Measurements from ENCODE around the gene ARHGAP24. TPM values are rescaled to one million over a fixed set of nuclear protein-coding genes. Genes with fewer than 3 reads are reported as not detected.

The ARHGAP24 gene
- total RNA-seq, 2 experiments from 2014 or later, result 0.22 to 0.70 TPM

GRCh38 chr4:85544751-85545150, 69.8 kb downstream of the ARHGAP24 start:
- H3K36me3 Mint-ChIP-seq (ENCODE audit: low read depth), result no peaks in the 10 kb centered on the region
- CTCF ChIA-PET, result interaction anchor here (1.2 kb wide), 1 partner anchor 204 kb away, joined by 3 read pairs; no protein-coding TSS in a partner anchor
- no peak for ATAC-seq

GRCh38 chr4:85548116-85548515, 73.2 kb downstream of the ARHGAP24 start:
- TF ChIP-seq, protein P1, sequence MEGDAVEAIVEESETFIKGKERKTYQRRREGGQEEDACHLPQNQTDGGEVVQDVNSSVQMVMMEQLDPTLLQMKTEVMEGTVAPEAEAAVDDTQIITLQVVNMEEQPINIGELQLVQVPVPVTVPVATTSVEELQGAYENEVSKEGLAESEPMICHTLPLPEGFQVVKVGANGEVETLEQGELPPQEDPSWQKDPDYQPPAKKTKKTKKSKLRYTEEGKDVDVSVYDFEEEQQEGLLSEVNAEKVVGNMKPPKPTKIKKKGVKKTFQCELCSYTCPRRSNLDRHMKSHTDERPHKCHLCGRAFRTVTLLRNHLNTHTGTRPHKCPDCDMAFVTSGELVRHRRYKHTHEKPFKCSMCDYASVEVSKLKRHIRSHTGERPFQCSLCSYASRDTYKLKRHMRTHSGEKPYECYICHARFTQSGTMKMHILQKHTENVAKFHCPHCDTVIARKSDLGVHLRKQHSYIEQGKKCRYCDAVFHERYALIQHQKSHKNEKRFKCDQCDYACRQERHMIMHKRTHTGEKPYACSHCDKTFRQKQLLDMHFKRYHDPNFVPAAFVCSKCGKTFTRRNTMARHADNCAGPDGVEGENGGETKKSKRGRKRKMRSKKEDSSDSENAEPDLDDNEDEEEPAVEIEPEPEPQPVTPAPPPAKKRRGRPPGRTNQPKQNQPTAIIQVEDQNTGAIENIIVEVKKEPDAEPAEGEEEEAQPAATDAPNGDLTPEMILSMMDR (IDR thresholded peaks at IDR 0.05), result no peak
- POLR2A ChIA-PET, result no interaction called here
- no peaks in the 10 kb centered on the region for H3K4me1 Mint-ChIP-seq (ENCODE audit: low read depth)
- DNase-seq, result no peak
- H3K27me3 Mint-ChIP-seq, result no peaks in the 10 kb centered on the region
- H3K9me3 Mint-ChIP-seq, result peaks cover 10% of the 10 kb centered on the region
- no peak overlapping the region for H3K4me3 Mint-ChIP-seq
- no peak for ATAC-seq
- CTCF ChIA-PET, result no interaction called here
- intact Hi-C loops (cut with micrococcal nuclease), result no loop called here
- no peaks in the 10 kb centered on the region for H3K36me3 Mint-ChIP-seq (ENCODE audit: low read depth)
- no peak overlapping the region for H3K27ac Mint-ChIP-seq

More at GRCh38 chr4:85544751-85545150, 69.8 kb downstream of the ARHGAP24 start:
- Mint-ChIP-seq H3K9me3 (peaks cover 3% of the 10 kb centered on the region), H3K27ac (no peak overlapping the region), H3K4me1 (ENCODE audit: low read depth) (no peaks in the 10 kb centered on the region), H3K27me3 (no peaks in the 10 kb centered on the region), H3K4me3 (no peak overlapping the region)
- DNase-seq, result no peak
- TF ChIP-seq, protein P1 (IDR thresholded peaks at IDR 0.05), result no peak
- intact Hi-C loops (cut with micrococcal nuclease), result no loop called here
- POLR2A ChIA-PET, result interaction anchor here (0.6 kb wide), 1 partner anchor 34 kb away, joined by 4 read pairs; no protein-coding TSS in a partner anchor

GRCh38 chr4:85548841-85549240, 73.9 kb downstream of the ARHGAP24 start:
- TF ChIP-seq, protein P1 (IDR thresholded peaks at IDR 0.05), result no peak
- ChIA-PET POLR2A (no interaction called here), CTCF (no interaction called here)
- peaks cover 12% of the 10 kb centered on the region for H3K9me3 Mint-ChIP-seq
- intact Hi-C loops (cut with micrococcal nuclease), result no loop called here
- H3K27me3 Mint-ChIP-seq, result no peaks in the 10 kb centered on the region
- no peaks in the 10 kb centered on the region for H3K36me3 Mint-ChIP-seq (ENCODE audit: low read depth)
- DNase-seq (no peak), ATAC-seq (no peak)
- H3K4me3 Mint-ChIP-seq, result no peak overlapping the region
- no peak overlapping the region for H3K27ac Mint-ChIP-seq
- no peaks in the 10 kb centered on the region for H3K4me1 Mint-ChIP-seq (ENCODE audit: low read depth)

GRCh38 chr4:85555206-85555605, 80.3 kb downstream of the ARHGAP24 start:
- intact Hi-C loops (cut with micrococcal nuclease), result no loop called here
- ChIA-PET CTCF (no interaction called here), POLR2A (no interaction called here)
- peaks cover 2% of the 10 kb centered on the region for H3K4me1 Mint-ChIP-seq (ENCODE audit: low read depth)
- TF ChIP-seq, protein P1 (IDR thresholded peaks at IDR 0.05), result no peak
- H3K36me3 Mint-ChIP-seq (ENCODE audit: low read depth), result no peaks in the 10 kb centered on the region
- H3K27ac Mint-ChIP-seq, result no peak overlapping the region
- H3K27me3 Mint-ChIP-seq, result no peaks in the 10 kb centered on the region
- no peak overlapping the region for H3K4me3 Mint-ChIP-seq
- no peak for ATAC-seq
- no peak for DNase-seq
- peaks cover 13% of the 10 kb centered on the region for H3K9me3 Mint-ChIP-seq

DNA sequence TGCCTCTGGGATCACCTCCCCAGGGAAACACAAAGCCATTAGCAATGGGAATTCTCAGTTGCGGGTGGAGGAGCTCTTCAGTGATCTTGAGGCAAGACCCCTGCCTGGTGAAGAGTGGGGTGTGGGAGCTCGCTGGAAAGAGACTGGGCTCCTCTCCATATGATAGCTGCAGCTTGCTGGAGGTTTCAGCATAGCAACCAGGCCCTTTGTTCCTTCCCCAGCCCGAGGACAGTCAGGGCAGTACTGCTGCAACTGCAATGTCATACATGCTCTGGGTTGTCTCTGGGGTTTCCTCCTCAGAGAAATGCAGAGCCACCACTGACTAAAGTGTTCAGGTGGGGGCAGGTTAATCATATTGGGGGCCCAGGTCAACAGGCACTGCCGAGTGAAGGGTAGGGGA, 81.3 kb downstream of the ARHGAP24 start:
- ATAC-seq, result no peak
- POLR2A ChIA-PET, result no interaction called here
- intact Hi-C loops (cut with micrococcal nuclease), result no loop called here
- CTCF ChIA-PET, result no interaction called here
- H3K27ac Mint-ChIP-seq, result no peak overlapping the region
- H3K4me1 Mint-ChIP-seq (ENCODE audit: low read depth), result peaks cover 2% of the 10 kb centered on the region
- no peak overlapping the region for H3K4me3 Mint-ChIP-seq
- H3K36me3 Mint-ChIP-seq (ENCODE audit: low read depth), result no peaks in the 10 kb centered on the region
- TF ChIP-seq, protein P1 (IDR thresholded peaks at IDR 0.05), result no peak
- peaks cover 11% of the 10 kb centered on the region for H3K9me3 Mint-ChIP-seq
- H3K27me3 Mint-ChIP-seq, result no peaks in the 10 kb centered on the region
- no peak for DNase-seq
